Measurements from ENCODE around the gene KIF15. TPM values are rescaled to one million over a fixed set of nuclear protein-coding genes. Genes with fewer than 3 reads are reported as not detected.

KIF15 gene
- total and polyA plus RNA-seq, 7 donors: 0.07 to 1.2 (median 0.25) TPM

DNA sequence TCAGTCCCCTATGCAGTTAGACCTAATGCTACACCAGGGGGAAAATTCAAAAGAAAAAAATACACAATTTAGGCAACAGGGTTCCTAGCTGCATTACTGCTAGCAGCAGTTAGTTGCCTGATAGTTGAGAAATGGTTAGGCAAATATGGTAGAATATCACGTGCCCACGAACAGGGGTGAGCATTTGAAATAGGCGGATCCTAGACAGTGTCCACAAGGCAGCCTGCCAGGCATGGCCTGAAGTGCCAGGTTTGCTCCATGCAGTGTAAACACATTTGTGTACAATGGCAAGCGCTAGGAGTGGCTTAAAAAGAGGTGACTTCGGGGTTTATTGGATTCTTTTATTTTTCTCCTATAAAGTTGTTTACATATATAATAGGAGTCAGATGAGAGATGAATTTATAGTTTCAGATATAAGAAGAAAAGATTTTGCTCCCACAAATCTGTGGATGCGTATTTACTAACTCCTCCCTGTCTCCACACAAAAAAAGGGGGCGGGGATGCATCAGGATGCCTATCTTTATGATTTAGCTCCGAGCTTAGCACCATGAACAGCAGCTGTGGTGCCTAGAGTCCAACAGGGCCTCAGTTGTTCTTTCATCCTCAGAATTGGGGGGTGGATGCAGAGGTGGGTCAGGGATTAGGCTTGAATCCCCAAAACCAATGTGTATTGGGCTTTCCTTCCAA, 108.9 kb downstream of the KIF15 start:
- H3K4me1 ChIP-seq: peaks cover 5% of the 10 kb centered on the region
- no peaks in the 10 kb centered on the region for H3K27me3 ChIP-seq (ENCODE audit: insufficient read depth in 3 of 3, low read length in 2 of 3)
- intact Hi-C loops (cut with DNase I): no loop called here
- TF ChIP-seq, protein P1, sequence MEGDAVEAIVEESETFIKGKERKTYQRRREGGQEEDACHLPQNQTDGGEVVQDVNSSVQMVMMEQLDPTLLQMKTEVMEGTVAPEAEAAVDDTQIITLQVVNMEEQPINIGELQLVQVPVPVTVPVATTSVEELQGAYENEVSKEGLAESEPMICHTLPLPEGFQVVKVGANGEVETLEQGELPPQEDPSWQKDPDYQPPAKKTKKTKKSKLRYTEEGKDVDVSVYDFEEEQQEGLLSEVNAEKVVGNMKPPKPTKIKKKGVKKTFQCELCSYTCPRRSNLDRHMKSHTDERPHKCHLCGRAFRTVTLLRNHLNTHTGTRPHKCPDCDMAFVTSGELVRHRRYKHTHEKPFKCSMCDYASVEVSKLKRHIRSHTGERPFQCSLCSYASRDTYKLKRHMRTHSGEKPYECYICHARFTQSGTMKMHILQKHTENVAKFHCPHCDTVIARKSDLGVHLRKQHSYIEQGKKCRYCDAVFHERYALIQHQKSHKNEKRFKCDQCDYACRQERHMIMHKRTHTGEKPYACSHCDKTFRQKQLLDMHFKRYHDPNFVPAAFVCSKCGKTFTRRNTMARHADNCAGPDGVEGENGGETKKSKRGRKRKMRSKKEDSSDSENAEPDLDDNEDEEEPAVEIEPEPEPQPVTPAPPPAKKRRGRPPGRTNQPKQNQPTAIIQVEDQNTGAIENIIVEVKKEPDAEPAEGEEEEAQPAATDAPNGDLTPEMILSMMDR (IDR thresholded peaks at IDR 0.05): no peak
- no peaks in the 10 kb centered on the region for H3K9me3 ChIP-seq
- ATAC-seq (no peak), DNase-seq (no peak)
- 71 to 80% (median 76%) methylated on average over 8 of the region's 8 CpGs for WGBS, 3 donors
- H3K27ac ChIP-seq: no peak overlapping the region
- H3K4me3 ChIP-seq: no peak overlapping the region
- no peaks in the 10 kb centered on the region for H3K36me3 ChIP-seq (ENCODE audit: insufficient read depth in 1 of 2, low read depth in 1 of 2)

DNA sequence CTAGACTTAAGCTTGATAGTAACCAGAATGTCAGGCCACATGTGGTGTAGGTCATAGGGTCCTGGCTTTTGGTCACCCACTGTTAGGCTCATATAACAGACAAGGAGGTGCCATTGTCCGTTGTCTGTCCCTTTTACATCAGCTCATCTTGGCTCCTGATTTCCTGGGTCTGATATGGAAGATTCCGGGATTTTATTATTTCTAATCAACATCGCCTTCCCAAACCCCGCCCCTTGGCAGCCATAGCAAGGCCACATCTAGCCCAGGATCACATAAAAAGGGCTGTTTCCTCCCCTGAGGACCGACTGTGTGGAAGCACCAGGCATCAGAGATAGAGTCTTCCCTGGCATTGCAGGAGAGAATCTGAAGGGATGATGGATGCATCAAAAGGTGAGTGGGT, 112.7 kb downstream of the KIF15 start, which contains the start of gene TGM4:
Gene TGM4, plus strand, starts transcription at position 301 of the 400 bp plus-strand sequence. Its CDS starts 71 bp downstream, at position 372.
- Histone ChIP-seq H3K27me3 (ENCODE audit: insufficient read depth in 3 of 3, low read length in 2 of 3) (no peaks in the 10 kb centered on the region), H3K9me3 (no peaks in the 10 kb centered on the region), H3K27ac (no peak within 1 kb of the TSS), H3K4me3 (no peak within 1 kb of the TSS), H3K36me3 (ENCODE audit: insufficient read depth in 1 of 2, low read depth in 1 of 2) (no peaks in the 10 kb centered on the region), H3K4me1 (no peaks in the 10 kb centered on the region)
- ATAC-seq: no peak
- DNase-seq: no peak
- intact Hi-C loops (cut with DNase I): no loop called here
- WGBS, 3 donors: 83 to 87% (median 84%) methylated on average over 5 of the region's 5 CpGs
- TF ChIP-seq, protein P1 (IDR thresholded peaks at IDR 0.05): no peak

DNA sequence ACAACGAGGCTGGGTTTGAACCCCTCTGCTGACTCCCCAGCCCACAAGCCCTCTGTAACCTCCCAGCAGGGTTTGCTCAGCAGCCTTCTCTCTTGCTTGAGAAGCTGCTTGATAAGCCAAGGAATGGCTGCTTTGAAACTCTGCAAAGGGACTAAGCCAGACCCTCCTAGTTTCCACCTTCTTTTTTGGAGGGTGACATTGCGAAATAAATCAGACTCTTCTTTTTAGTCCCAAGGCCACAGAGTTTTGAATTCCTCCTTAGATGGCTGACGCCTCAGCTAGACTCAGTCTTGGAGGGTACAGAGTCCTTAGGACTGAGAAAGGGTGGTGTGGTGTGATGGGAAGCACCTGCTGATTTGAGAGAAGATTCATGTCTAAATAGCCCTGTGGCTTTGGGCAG, 114.0 kb downstream of the KIF15 start:
- TF ChIP-seq, protein P1 (IDR thresholded peaks at IDR 0.05): no peak
- intact Hi-C loops (cut with DNase I): no loop called here
- H3K27ac ChIP-seq: no peak overlapping the region
- 70 to 85% (median 83%) methylated on average over 3 of the region's 3 CpGs for WGBS, 3 donors
- H3K36me3 ChIP-seq (ENCODE audit: insufficient read depth in 1 of 2, low read depth in 1 of 2): no peaks in the 10 kb centered on the region
- ATAC-seq: no peak
- no peak overlapping the region for H3K4me3 ChIP-seq
- no peaks in the 10 kb centered on the region for H3K27me3 ChIP-seq (ENCODE audit: insufficient read depth in 3 of 3, low read length in 2 of 3)
- no peaks in the 10 kb centered on the region for H3K9me3 ChIP-seq
- no peaks in the 10 kb centered on the region for H3K4me1 ChIP-seq
- DNase-seq: no peak

- no peaks in the 10 kb centered on the region for H3K9me3 ChIP-seq
- H3K27ac ChIP-seq: no peak overlapping the region
- no peaks in the 10 kb centered on the region for H3K27me3 ChIP-seq (ENCODE audit: insufficient read depth in 3 of 3, low read length in 2 of 3)
- no peak for DNase-seq
- ATAC-seq: no peak
- no peaks in the 10 kb centered on the region for H3K36me3 ChIP-seq (ENCODE audit: insufficient read depth in 1 of 2, low read depth in 1 of 2)
- 85 to 88% (median 87%) methylated on average over 3 of the region's 3 CpGs for WGBS, 3 donors
- intact Hi-C loops (cut with DNase I): no loop called here
- TF ChIP-seq, protein P1 (IDR thresholded peaks at IDR 0.05): no peak
- no peak overlapping the region for H3K4me3 ChIP-seq
- no peaks in the 10 kb centered on the region for H3K4me1 ChIP-seq
Observed at GRCh38 chr3:44877333-44877732, 115.7 kb downstream of the KIF15 start.

- TF ChIP-seq, protein P1 (IDR thresholded peaks at IDR 0.05): no peak
- DNase-seq: no peak
- WGBS, 3 donors: 59 to 66% (median 60%) methylated on average over 2 of the region's 2 CpGs
- Histone ChIP-seq H3K4me3 (no peak overlapping the region), H3K36me3 (ENCODE audit: insufficient read depth in 1 of 2, low read depth in 1 of 2) (no peaks in the 10 kb centered on the region), H3K27me3 (ENCODE audit: insufficient read depth in 3 of 3, low read length in 2 of 3) (no peaks in the 10 kb centered on the region), H3K9me3 (no peaks in the 10 kb centered on the region), H3K27ac (no peak overlapping the region), H3K4me1 (no peaks in the 10 kb centered on the region)
- intact Hi-C loops (cut with DNase I): no loop called here
- no peak for ATAC-seq
Observed at GRCh38 chr3:44880284-44880683, 118.7 kb downstream of the KIF15 start.

Measured in psoas muscle (tissue), 8 donors.